Type B pancreatic cell (in vitro differentiated cells): ENCODE measurements around the gene MYO16. TPM values are rescaled to one million over a fixed set of nuclear protein-coding genes. Genes with fewer than 3 reads are reported as not detected.

Source experiments
- DNase-seq: peaks from one replicate; pipeline ENCODE4 v3.0.0; 2021; ENCODE audit warnings: mixed read lengths; ENCODE audit not compliant: unreplicated experiment; ENCODE audit errors: extremely low spot score
- H3K27ac Mint-ChIP-seq: 2 replicates; pipeline ENCODE4 v1.8.0; 2021; ENCODE audit warnings: mild to moderate bottlenecking, mixed read lengths
- H3K27me3 Mint-ChIP-seq: 2 replicates; pipeline ENCODE4 v1.8.0; 2021; ENCODE audit warnings: mixed read lengths
- H3K36me3 Mint-ChIP-seq: 2 replicates; pipeline ENCODE4 v1.8.0; 2021; ENCODE audit warnings: mixed read lengths
- H3K4me1 Mint-ChIP-seq: one replicate; pipeline ENCODE4 v1.8.0; 2021; ENCODE audit warnings: mixed read lengths; ENCODE audit not compliant: unreplicated experiment
- H3K4me3 Mint-ChIP-seq: 2 replicates; pipeline ENCODE4 v1.8.0; 2021; ENCODE audit warnings: mild to moderate bottlenecking, mixed read lengths
- H3K9me3 Mint-ChIP-seq: 2 replicates; pipeline ENCODE4 v1.8.0; 2021; ENCODE audit warnings: mixed read lengths
- CTCF ChIP-seq: fragments of 200-600 bp; sonication (generic); conservative IDR thresholded peaks from 2 replicates; pipeline ENCODE4 v1.5.0; 2021; ENCODE audit warnings: antibody characterized with exemption, mild to moderate bottlenecking
- total RNA-seq: library from RNA; stranded (reverse); gene quantifications from 2 replicates; pipeline ENCODE4 v1.2.1, GENCODE V29; 2021; ENCODE audit warnings: low replicate concordance

The MYO16 gene
- total RNA-seq, 1 donor from 2014 or later: 1.5 TPM

DNA sequence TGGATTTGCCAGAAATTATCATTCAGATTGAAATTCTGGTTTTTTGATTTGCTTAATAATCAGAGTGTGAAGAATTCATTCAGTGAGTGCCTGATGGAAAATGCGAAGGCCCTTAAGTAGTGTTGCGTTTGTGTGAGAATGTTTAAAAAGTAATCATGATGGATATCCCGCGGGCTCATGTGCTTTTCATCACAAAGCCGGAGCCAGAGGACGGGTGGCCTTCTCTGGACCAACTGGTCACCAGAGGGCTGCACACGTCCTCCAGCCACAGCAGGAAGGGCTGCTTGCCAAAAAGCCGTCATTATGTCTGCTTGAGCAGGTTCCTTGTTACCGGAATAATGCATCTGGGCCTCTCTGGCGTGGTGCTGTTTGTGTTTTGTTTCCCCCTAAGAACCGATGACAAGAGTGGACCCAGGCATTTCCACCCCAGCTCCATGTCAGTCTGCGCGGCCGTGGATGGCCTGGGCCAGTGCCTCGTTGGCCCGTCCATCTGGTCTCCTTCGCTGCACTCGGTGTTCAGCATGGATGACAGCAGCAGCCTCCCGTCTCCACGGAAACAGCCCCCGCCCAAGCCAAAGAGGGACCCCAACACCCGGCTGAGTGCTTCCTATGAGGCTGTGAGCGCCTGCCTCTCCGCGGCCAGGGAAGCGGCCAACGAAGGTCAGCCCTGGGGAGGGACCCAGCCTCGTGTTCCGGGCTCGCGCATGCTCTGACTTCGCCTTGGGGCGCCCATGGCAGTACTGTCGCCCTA is 497.7 kb downstream of the MYO16 start:
- no peak for TF ChIP-seq CTCF
- no peaks in the 10 kb centered on the region for H3K27me3 Mint-ChIP-seq
- no peak overlapping the region for H3K4me3 Mint-ChIP-seq
- DNase-seq: no peak
- H3K4me1 Mint-ChIP-seq: no peaks in the 10 kb centered on the region
- no peak overlapping the region for H3K27ac Mint-ChIP-seq
- no peaks in the 10 kb centered on the region for H3K9me3 Mint-ChIP-seq
- no peaks in the 10 kb centered on the region for H3K36me3 Mint-ChIP-seq

GRCh38 chr13:109128121-109128520 is 498.7 kb downstream of the MYO16 start:
- H3K9me3 Mint-ChIP-seq: no peaks in the 10 kb centered on the region

GRCh38 chr13:109130093-109130835 is 500.9 kb downstream of the MYO16 start:
- Mint-ChIP-seq H3K4me1 (no peaks in the 10 kb centered on the region), H3K9me3 (no peaks in the 10 kb centered on the region), H3K27ac (no peak overlapping the region), H3K27me3 (no peaks in the 10 kb centered on the region), H3K4me3 (no peak overlapping the region), H3K36me3 (no peaks in the 10 kb centered on the region)
- no peak for TF ChIP-seq CTCF
- DNase-seq: no peak

More at GRCh38 chr13:109128121-109128520, 498.7 kb downstream of the MYO16 start:
- DNase-seq: no peak
- TF ChIP-seq CTCF: no peak
- no peaks in the 10 kb centered on the region for H3K4me1 Mint-ChIP-seq
- H3K27me3 Mint-ChIP-seq: no peaks in the 10 kb centered on the region
- no peak overlapping the region for H3K4me3 Mint-ChIP-seq
- no peaks in the 10 kb centered on the region for H3K36me3 Mint-ChIP-seq
- no peak overlapping the region for H3K27ac Mint-ChIP-seq

DNA sequence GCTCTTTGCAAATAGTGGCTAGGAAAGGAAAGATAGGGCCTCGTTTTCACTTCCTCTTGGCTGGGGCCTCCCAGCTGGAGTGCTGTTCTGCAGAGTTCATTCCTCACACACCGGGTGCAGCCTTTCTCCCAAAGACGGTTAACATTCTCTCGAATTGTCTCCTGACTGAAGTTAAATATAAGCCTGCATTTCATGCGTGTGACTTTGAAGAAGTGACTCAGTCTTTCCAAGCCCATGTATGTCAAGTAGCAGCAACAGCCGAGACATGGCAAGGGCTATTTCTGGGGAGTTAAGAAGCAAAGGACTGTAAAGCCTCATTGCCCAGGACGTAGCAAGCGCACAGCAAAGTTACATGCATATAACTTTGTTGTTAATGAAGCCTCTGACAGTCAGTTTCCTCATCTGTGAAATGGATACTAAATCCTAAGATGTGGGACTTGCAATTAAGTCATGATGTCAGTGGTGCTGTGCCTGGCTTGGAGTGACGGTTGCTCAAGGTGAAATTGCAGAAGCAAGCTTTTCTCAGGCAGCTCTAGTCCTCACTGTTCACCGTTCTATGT is 502.4 kb downstream of the MYO16 start:
- no peak overlapping the region for H3K27ac Mint-ChIP-seq
- no peaks in the 10 kb centered on the region for H3K4me1 Mint-ChIP-seq
- no peaks in the 10 kb centered on the region for H3K36me3 Mint-ChIP-seq
- H3K4me3 Mint-ChIP-seq: no peak overlapping the region
- no peaks in the 10 kb centered on the region for H3K9me3 Mint-ChIP-seq
- TF ChIP-seq CTCF: no peak
- DNase-seq: no peak
- H3K27me3 Mint-ChIP-seq: no peaks in the 10 kb centered on the region

DNA sequence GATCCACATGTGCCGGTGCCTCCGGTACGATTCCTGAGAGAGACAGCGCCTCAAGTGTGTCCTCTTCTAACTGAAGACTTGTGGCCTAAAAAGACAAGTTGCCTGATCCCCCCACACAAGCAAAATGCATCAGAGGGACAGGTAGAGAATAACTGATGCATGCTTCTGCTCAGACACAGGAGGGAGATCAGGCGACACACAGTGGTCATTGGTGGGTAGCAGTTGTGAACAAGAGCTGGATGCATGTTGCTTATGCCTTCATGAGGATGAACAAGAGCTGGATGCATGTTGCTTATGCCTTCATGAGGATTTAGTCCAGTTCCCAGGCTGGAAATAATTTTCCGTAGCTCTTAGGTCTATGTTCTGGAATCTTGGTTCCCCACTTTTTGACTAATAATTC is 505.6 kb downstream of the MYO16 start:
- no peaks in the 10 kb centered on the region for H3K4me1 Mint-ChIP-seq
- no peak for DNase-seq

More for the DNA sequence above, 505.6 kb downstream of the MYO16 start:
- TF ChIP-seq CTCF: peak; percentile 36
- Mint-ChIP-seq H3K27ac (no peak overlapping the region), H3K9me3 (no peaks in the 10 kb centered on the region), H3K4me3 (no peak overlapping the region), H3K36me3 (no peaks in the 10 kb centered on the region), H3K27me3 (no peaks in the 10 kb centered on the region)
